ENCODE data around the gene PITPNC1. TPM values are rescaled to one million over a fixed set of nuclear protein-coding genes. Genes with fewer than 3 reads are reported as not detected.

The PITPNC1 gene
- total and polyA plus RNA-seq, 2 donors (not counting 3 experiments of a cell fraction or from before 2014, with no cell fraction given): 2.4 to 9.6 TPM

DNA sequence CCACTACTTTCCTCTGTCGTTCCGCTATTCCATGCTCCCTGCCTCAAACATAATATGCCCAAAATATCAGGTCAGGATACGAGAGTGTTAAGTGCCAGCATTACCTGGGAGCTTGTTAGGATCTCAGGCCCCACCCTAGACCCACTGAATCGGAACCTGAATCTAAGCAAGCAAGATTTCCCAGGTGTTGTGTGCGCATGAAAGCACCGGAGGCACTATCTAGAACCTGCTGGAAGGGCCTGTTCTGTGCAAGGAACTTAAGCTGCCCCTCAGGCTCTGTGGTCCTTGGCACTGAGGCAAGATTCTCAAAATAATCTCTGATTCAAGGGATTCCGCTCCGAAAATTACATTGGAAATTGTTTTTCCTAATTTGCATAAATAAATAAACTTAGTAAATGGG is 233.0 kb downstream of the PITPNC1 start:
- H3K9me3 ChIP-seq (replicated peaks; ENCODE audit: control insufficient read depth, insufficient read depth, low read length): no peaks in the 10 kb centered on the region
- H2AFZ ChIP-seq (ENCODE audit: low read depth, low read length): no peak overlapping the region
- peaks cover 3% of the 10 kb centered on the region for H3K4me1 ChIP-seq (ENCODE audit: control insufficient read depth, extremely low read depth, insufficient read depth, low read length)
- no peak overlapping the region for H3K4me2 ChIP-seq (ENCODE audit: insufficient read depth, low read length)
- H3K4me3 ChIP-seq (replicated peaks in 1 of 3; ENCODE audit: insufficient read depth in 1 of 3, low read depth in 1 of 3, low read length in 3 of 3): no peak overlapping the region
- no peak overlapping the region for H3K9ac ChIP-seq (replicated peaks; ENCODE audit: extremely low read depth, insufficient read depth, low read length)
- dilution Hi-C loops (cut with MboI; ENCODE audit: extremely low pct_ligation_motif_present, low sequenced_read_pairs): no loop called here
- H3K36me3 ChIP-seq (ENCODE audit: control insufficient read depth in 2 of 2, extremely low read depth in 1 of 2, insufficient read depth in 2 of 2, low read length in 2 of 2): no peaks in the 10 kb centered on the region
- H3K27me3 ChIP-seq (ENCODE audit: control insufficient read depth in 2 of 2, insufficient read depth in 2 of 2, low read length in 2 of 2): peaks cover 0 to 7% of the 10 kb centered on the region in 2 experiments
- no peaks in the 10 kb centered on the region for H3K79me2 ChIP-seq (ENCODE audit: control insufficient read depth, insufficient read depth, low read length)
- no TSS peak for BruUV-seq (replicated peaks)
- no peak for DNase-seq (ENCODE audit: low read depth, low spot score)
- H3K27ac ChIP-seq (ENCODE audit: insufficient read depth, low read depth, low read length): no peak overlapping the region
- no peak for TF ChIP-seq MYC (IDR thresholded peaks at IDR 0.05; ENCODE audit: low read depth, low read length)
- TF ChIP-seq, protein P1, sequence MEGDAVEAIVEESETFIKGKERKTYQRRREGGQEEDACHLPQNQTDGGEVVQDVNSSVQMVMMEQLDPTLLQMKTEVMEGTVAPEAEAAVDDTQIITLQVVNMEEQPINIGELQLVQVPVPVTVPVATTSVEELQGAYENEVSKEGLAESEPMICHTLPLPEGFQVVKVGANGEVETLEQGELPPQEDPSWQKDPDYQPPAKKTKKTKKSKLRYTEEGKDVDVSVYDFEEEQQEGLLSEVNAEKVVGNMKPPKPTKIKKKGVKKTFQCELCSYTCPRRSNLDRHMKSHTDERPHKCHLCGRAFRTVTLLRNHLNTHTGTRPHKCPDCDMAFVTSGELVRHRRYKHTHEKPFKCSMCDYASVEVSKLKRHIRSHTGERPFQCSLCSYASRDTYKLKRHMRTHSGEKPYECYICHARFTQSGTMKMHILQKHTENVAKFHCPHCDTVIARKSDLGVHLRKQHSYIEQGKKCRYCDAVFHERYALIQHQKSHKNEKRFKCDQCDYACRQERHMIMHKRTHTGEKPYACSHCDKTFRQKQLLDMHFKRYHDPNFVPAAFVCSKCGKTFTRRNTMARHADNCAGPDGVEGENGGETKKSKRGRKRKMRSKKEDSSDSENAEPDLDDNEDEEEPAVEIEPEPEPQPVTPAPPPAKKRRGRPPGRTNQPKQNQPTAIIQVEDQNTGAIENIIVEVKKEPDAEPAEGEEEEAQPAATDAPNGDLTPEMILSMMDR (IDR thresholded peaks at IDR 0.05; ENCODE audit: extremely low read depth in 1 of 2, insufficient read depth in 1 of 2, low read depth in 1 of 2, low read length in 2 of 2): no peak
- TF ChIP-seq FOS (IDR thresholded peaks at IDR 0.05; ENCODE audit: borderline replicate concordance, insufficient read depth, low read length): no peak
- no peak for TF ChIP-seq EZH2 (IDR thresholded peaks at IDR 0.05; ENCODE audit: borderline replicate concordance, low read depth, low read length, severe bottlenecking)
- no peak for TF ChIP-seq POLR2A (IDR thresholded peaks at IDR 0.05; ENCODE audit: low read depth, low read length)
- TF ChIP-seq GATA2 (IDR thresholded peaks at IDR 0.05; ENCODE audit: insufficient read depth, insufficient read length, low read depth, low read length): no peak
- TF ChIP-seq JUN (IDR thresholded peaks at IDR 0.05; ENCODE audit: borderline replicate concordance, insufficient read depth, insufficient read length, low read depth): no peak
- TF ChIP-seq, protein P2, sequence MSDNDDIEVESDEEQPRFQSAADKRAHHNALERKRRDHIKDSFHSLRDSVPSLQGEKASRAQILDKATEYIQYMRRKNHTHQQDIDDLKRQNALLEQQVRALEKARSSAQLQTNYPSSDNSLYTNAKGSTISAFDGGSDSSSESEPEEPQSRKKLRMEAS (IDR thresholded peaks at IDR 0.05; ENCODE audit: insufficient read depth, insufficient read length): no peak
- TF ChIP-seq POLR2AphosphoS5 (IDR thresholded peaks at IDR 0.05; ENCODE audit: insufficient read depth, low read depth, low read length): no peak
- CTCF ChIA-PET: interaction anchor here (1.1 to 1.5 kb wide), 2 partner anchors 15 to 27 kb away, joined by 3 read pairs; no protein-coding TSS in a partner anchor
- intact Hi-C loops (cut with micrococcal nuclease): no loop called here
- no peaks in the 10 kb centered on the region for H3K9me1 ChIP-seq (replicated peaks; ENCODE audit: control insufficient read depth, extremely low read depth, insufficient read depth, low read length)
- FAIRE-seq: no peak
- no peaks in the 10 kb centered on the region for H4K20me1 ChIP-seq (replicated peaks; ENCODE audit: control insufficient read depth, extremely low read depth, insufficient read depth, low read length)
- POLR2A ChIA-PET: no interaction called here

All from endothelial cell of umbilical vein (primary cell).